Endothelial cell (in vitro differentiated cells): ENCODE measurements around the gene GUCD1. TPM values are rescaled to one million over a fixed set of nuclear protein-coding genes. Genes with fewer than 3 reads are reported as not detected.
A peak's percentile ranks its signal among the peaks of the same experiment; 100 is the strongest.

ENCODE experiments used
- DNase-seq: peaks from one replicate; pipeline ENCODE4 v3.0.0; 2021; ENCODE audit warnings: low spot score
- H3K27ac Mint-ChIP-seq: one replicate; pipeline ENCODE4 v1.8.0; 2021; ENCODE audit warnings: mixed read lengths, inconsistent platforms; ENCODE audit not compliant: unreplicated experiment
- H3K27me3 Mint-ChIP-seq: one replicate; pipeline ENCODE4 v1.8.0; 2021; ENCODE audit warnings: mild to moderate bottlenecking, moderate library complexity, mixed read lengths, inconsistent platforms; ENCODE audit not compliant: unreplicated experiment
- H3K36me3 Mint-ChIP-seq: one replicate; pipeline ENCODE4 v1.8.0; 2021; ENCODE audit warnings: mild to moderate bottlenecking, low read depth, mixed read lengths, inconsistent platforms; ENCODE audit not compliant: unreplicated experiment
- H3K4me1 Mint-ChIP-seq: one replicate; pipeline ENCODE4 v1.8.0; 2021; ENCODE audit warnings: mild to moderate bottlenecking, mixed read lengths, inconsistent platforms; ENCODE audit not compliant: unreplicated experiment
- H3K4me3 Mint-ChIP-seq: one replicate; pipeline ENCODE4 v1.8.0; 2021; ENCODE audit warnings: mild to moderate bottlenecking, mixed read lengths, inconsistent platforms; ENCODE audit not compliant: unreplicated experiment
- H3K9me3 Mint-ChIP-seq: one replicate; pipeline ENCODE4 v1.8.0; 2021; ENCODE audit warnings: mixed read lengths, inconsistent platforms; ENCODE audit not compliant: unreplicated experiment
- CTCF ChIP-seq: fragments of 200-600 bp; sonication (generic); IDR thresholded peaks from one replicate; pipeline ENCODE4 v1.5.0; 2021; ENCODE audit warnings: antibody characterized with exemption; ENCODE audit not compliant: unreplicated experiment
- total RNA-seq: library from RNA; stranded (reverse); fragmentation: NEBNext Ultra II Directional; extraction: Animal tissue kit (Norgen Biotek cat#: 25700); gene quantifications from one replicate; pipeline ENCODE4 v1.2.1, GENCODE V29; 2021; ENCODE audit not compliant: unreplicated experiment

Gene GUCD1
- total RNA-seq, 1 donor from 2014 or later, result 83.8 TPM

GRCh38 chr22:24543679-24544243, 11.2 kb downstream of the GUCD1 start:
- DNase-seq, result no peak
- peaks cover 3% of the 10 kb centered on the region for H3K4me1 Mint-ChIP-seq
- no peak for TF ChIP-seq CTCF
- H3K27ac Mint-ChIP-seq, result no peak overlapping the region
- H3K27me3 Mint-ChIP-seq, result peaks cover 4% of the 10 kb centered on the region
- no peaks in the 10 kb centered on the region for H3K9me3 Mint-ChIP-seq
- H3K4me3 Mint-ChIP-seq, result peak overlapping the region; percentile 11
- H3K36me3 Mint-ChIP-seq, result peaks cover 50% of the 10 kb centered on the region

GRCh38 chr22:24543185-24543601, 11.7 kb downstream of the GUCD1 start:
- Mint-ChIP-seq H3K27ac (no peak overlapping the region), H3K4me1 (no peaks in the 10 kb centered on the region), H3K27me3 (peaks cover 2% of the 10 kb centered on the region), H3K9me3 (no peaks in the 10 kb centered on the region), H3K36me3 (peaks cover 45% of the 10 kb centered on the region), H3K4me3 (no peak overlapping the region)
- no peak for DNase-seq
- TF ChIP-seq CTCF, result no peak

- peaks cover 2% of the 10 kb centered on the region for H3K27me3 Mint-ChIP-seq
- no peaks in the 10 kb centered on the region for H3K4me1 Mint-ChIP-seq
- no peaks in the 10 kb centered on the region for H3K9me3 Mint-ChIP-seq
- TF ChIP-seq CTCF, result no peak
- no peak for DNase-seq
- no peak overlapping the region for H3K27ac Mint-ChIP-seq
- H3K4me3 Mint-ChIP-seq, result no peak overlapping the region
- H3K36me3 Mint-ChIP-seq, result peaks cover 40% of the 10 kb centered on the region
Measured at GRCh38 chr22:24542641-24543040, 12.3 kb downstream of the GUCD1 start.

GRCh38 chr22:24541681-24542515, 13.0 kb downstream of the GUCD1 start:
- TF ChIP-seq CTCF, result no peak
- Mint-ChIP-seq H3K36me3 (peaks cover 32% of the 10 kb centered on the region), H3K27ac (no peak overlapping the region), H3K9me3 (no peaks in the 10 kb centered on the region), H3K4me3 (no peak overlapping the region), H3K27me3 (peaks cover 2% of the 10 kb centered on the region), H3K4me1 (no peaks in the 10 kb centered on the region)
- DNase-seq, result no peak

GRCh38 chr22:24540470-24540869, 14.5 kb downstream of the GUCD1 start:
- H3K4me1 Mint-ChIP-seq, result no peaks in the 10 kb centered on the region
- H3K27me3 Mint-ChIP-seq, result no peaks in the 10 kb centered on the region
- H3K9me3 Mint-ChIP-seq, result no peaks in the 10 kb centered on the region
- TF ChIP-seq CTCF, result no peak
- DNase-seq, result no peak
- H3K27ac Mint-ChIP-seq, result no peak overlapping the region
- no peak overlapping the region for H3K4me3 Mint-ChIP-seq
- peaks cover 23% of the 10 kb centered on the region for H3K36me3 Mint-ChIP-seq
